Superior temporal gyrus (tissue), 1 donor: ENCODE data around the gene ARFGEF3.
"Not testable (repeated sequence)": the region's sequence is repeated elsewhere in the genome, so short reads cannot be mapped to it uniquely, and the experiment has no call there.

ENCODE experiments used
- DNase-seq: peaks from one replicate; pipeline ENCODE4 v3.0.0-alpha.2; 2016; ENCODE audit errors: extremely low spot score

Gene ARFGEF3

DNA sequence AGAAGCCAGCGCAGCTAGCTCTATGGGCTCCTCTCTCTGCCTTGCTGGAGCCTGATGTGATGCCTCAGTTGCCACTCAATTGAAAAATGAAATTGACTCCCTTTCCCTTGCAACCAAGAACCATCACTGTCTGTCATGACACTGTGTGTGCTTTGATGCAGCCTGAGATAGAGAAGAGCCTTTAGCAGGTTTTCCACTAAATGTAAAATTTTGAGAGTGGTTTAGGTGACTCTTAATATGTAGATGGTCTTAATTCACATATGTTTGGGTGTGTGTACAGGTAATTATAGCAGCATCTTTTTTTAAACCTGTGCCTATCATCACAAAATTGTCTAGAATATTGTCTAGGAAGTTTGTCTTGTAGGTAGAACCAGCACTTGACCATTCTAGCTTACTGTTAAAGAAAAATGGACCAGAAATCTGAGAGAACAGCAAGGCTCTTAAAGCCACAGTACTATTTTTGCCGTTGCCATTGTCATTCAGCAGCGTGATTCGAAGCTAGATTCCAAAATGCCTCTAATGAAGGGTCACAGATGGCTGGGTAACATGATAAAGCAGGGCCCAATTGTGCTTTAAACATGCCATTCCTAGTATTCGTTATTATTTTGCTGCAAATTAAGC lies 1.3 kb downstream of the ARFGEF3 start:
- DNase-seq: peak; percentile 71

DNA sequence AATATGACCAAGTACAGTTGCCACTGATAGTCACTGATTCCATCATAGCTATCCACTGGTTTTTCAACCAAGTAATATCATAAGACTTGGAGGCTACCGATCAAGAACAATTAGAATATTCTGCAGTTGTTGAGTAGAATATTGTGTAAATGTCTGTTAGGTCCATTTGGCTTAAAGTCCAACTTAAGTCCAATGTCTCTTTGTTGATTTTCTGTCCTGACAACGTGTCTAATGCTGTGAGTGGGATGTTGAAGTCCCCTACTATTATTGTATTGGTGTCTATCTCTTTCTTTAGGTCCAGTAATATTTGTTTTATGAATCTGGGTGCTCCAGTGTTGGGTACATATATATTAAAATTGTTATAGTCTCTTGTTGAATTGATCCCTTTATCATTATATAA lies 13.9 kb downstream of the ARFGEF3 start:
- no peak for DNase-seq

DNA sequence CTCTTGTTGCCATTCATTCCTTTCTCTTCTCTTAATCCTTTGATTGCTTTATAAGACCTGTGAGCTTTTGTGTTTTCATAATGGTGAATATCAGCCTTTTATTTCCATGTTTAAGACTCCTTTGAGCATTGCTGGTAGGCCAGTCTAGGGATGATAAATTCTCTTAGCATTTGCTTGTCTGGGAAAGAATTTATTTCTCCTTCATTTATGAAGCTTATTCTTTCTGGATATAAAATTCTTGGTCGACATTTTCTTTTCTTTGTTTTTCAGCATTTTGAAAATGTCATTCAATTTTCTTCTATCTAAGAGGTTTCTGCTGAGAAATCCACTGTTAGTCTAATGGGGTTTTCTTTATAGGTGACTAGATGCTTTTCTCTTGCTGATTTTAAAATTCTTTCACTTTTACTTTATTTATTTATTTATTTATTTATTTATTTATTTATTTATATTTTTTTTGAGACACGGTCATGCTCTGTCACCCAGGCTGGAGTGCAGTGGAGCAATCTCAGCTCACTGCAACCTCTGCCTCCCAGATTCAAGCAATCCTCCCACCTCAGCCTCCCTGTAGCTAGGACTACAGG lies 15.0 kb downstream of the ARFGEF3 start:
- no peak for DNase-seq

DNA sequence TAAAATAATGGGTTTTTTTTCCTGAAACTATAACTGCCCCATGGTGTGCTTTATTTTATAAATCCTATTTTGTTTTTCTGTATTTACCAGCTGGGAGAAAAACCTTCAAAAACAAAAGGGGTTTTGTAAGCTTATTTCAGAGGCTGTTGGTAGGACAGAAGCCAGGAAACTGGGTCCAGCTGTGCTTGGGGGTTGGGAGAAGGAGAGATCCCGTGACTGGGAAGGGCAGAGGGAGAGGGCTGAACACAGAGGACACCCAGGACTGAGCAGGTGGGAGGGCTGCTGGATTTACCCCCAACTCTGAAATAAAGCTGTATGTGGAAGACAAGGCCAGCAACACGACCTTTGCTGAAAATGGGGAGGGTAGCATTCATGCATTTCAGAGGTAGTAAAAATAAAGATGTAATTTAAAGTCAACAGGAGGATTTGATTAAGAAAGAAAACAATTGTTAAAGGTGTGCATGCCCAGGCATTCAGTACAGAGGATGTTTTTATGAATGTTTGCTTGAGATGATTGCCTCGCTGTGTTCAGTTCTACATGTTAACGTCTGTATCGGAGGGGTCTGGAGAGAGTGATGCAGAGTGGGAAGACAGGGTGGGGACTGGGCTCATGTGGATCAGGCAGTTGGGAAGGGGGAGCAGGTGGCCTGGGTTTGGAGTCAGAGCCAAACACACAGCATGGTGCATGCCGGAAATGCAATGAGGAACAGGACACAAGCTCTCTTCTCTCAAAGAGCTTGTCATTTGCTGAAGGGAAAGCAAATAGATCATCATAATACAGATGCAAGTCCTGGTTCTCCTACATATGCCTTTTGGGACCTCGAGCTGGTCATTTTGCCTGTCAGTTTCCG lies 21.4 kb downstream of the ARFGEF3 start:
- peak; percentile 97 for DNase-seq

DNA sequence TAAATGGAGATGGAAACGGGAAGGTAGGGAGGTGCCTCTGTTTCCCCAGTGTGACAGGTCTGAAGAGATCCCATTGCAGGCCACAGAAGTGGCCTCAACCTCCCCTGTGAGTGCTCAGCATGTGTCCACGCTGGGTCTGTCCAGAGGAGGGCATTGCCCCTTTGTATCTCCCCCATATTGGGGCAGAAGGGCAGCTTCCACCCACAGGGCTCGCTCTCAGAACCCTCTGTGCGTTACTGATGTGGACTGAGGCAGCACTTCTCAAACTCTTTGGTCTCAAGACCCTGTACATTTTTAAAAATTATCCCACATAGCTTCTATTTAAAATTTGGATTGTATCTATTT lies 22.0 kb downstream of the ARFGEF3 start:
- DNase-seq: no peak

DNA sequence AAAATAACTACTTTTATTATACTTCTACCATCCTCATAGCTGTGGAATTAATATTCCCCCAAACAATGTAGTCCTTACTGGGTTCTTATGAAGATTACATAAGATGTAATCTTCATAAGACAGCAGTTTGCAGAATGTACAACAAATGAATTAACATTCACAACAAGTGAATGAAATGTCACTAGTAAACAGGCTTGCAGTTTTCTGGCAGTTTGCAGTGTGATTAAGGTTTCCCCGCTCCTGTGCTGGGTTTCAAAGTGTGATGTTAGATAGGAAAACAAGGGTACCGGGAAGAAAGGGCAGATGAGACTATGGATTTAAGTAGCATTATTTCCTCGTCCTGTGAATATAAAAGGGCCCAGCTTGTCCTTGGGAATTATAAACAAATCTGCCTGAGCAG lies 22.5 kb downstream of the ARFGEF3 start:
- peak; percentile 71 for DNase-seq

DNA sequence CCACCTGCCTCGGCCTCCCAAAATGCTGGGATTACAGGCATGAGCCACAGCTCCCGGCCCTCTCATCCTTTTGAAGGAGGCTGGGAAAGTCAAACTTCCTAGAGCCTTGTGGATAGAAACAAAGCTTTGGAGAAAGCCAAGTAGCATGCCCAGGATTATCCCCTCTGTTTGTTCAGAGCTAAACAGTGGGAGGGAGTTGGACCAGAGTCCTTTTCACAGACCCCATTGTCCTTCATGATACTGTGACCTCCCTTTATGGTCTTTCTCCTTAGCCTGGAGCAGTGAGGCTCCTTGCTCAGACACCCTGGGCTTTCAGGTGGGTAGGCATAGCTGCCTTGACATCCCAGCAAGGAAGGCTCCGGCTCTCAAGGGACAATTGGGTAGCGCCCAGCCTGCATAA lies 25.4 kb downstream of the ARFGEF3 start:
- no peak for DNase-seq

DNA sequence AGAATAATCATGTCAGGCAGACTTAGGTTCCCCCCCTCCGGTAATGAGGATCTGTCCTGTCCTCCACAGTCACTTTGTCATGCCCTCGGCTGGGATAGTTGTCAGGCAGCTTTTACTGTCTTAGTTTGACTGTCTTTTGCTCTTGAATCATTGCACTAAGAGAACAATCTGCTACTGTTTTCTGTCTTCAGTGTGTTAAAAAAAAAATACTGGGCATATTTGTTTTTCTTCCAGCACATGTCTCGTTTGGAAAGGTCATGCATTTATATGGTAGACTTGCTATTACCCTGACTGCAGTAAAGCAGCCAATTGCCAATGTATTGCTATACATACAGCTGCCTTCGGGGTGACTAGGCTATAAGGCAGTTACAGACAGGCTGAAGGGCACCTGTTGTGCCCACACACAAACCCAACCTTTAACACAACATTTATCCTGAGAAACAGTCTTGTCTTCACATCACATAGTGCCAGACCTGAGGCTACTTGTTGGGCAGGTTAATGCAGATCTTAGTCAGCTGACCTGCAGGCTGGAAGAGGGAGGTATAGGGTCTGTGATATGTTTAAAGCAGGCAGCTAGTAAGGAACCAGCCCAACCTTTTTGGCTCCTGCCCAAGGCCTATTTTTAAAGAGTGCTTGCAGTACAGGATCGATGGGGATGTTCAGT lies 26.7 kb downstream of the ARFGEF3 start:
- DNase-seq: peak; percentile 76

DNA sequence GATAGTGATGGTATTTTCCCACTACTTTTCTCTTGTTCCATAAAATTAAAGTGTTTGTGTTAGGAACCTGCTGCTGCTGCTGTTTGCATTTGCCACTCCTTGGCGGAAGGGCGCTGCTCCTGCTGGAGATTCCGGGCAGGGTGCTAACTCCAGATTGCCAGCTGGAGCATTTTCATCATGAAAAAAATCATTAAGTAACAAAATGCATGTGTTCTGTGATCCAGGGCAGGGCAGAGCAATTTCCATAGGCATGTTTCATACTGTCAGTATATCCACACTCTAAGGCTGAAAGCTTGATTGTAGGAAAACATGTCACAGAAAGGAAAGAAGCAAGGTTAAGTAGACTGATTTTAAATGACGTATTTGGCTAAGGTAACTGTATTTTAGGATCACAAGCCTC lies 32.5 kb downstream of the ARFGEF3 start:
- DNase-seq: no peak

DNA sequence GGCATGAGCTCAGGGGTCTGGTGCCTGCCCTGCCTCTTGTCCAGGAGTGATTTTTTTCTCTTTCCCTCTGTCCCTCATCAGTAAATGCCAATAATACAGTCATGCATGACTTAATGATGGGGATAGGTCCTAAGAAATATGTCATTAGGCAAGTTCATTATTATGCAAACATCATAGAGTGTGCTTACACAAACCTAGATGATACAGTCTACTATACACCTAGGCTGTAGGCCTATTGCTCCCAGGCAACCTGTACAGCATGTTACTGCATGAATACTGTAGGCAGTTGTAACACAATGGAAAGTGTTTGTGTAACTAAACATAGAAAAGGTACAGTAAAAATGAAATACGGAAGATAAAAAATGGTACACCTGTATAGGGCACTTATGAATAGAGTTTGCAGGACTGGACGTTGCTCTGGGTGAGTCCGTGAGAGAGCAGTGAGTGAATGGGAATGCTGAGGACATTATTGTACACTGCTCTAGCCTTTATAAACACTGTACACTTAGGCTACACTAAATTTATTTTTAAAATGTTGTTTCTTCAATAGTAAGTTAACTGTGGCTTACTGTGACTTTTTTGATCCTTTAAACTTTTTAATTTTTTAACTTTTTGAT lies 34.5 kb downstream of the ARFGEF3 start:
- DNase-seq: no peak

DNA sequence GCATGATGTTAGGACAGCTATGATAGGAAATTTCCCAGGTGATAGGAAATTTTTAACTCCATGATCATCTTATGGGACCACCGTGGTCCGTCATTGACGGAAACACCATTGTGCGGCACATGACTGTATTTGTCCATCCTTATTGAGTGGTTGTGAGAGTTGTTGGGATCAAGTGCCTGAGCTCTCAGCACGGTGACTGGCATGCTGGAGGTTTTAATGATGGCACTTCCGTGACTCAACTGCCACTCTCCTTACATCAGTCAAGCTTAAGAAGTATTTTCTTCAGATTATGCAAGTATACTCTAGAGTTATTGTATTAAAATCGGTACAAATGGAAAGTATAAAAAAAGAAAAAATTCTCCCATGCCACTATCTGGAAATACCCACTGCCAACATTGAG lies 35.8 kb downstream of the ARFGEF3 start:
- DNase-seq: no peak

DNA sequence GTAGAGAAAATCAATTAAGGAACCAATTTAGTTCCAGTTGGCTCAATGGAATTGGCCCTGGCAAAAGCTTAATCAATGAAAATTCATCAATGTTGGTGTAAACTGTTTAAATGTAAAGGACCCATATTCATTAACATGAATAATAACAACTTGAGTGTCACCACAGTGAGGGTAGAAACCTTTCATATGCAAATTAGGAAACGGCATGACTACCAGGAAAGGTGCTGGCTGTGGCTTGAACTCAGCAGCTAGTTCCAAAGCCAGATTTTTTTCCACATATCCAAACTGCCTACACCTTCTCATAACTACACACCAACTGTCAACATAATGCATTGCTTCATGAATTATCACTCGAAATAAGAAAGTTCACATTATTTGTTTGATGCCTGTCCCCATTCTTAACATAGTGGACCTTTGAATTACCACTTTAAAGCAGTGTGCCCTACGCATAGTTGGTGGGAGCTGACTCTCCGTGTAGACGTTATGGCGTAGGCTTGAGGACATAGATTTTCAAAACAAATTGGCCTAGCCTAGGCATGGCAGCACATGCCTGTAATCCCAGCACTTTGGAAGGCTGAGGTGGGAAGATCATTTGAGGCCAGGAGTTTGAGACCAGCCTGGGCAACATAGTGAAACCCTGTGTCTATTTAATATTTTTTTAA lies 36.8 kb downstream of the ARFGEF3 start:
- no peak for DNase-seq

DNA sequence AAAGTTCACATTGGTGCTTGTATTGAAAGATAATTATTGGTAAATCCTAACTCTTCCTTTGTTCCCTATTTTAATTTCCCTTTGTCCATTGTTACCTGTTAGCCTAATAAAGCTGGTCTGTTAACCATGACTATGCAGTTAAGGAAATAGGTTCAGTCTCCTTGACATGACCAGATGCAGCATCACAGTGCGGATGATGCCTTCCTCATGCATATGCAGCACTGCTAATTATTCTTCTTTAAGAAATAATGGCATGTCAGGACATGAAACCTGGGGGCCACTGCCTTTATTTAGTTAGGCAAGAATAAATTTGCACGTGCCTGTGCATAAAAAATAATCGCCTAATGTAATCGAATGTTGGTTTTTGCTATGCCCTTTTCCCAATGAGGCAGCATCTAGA lies 40.1 kb downstream of the ARFGEF3 start:
- DNase-seq: no peak

DNA sequence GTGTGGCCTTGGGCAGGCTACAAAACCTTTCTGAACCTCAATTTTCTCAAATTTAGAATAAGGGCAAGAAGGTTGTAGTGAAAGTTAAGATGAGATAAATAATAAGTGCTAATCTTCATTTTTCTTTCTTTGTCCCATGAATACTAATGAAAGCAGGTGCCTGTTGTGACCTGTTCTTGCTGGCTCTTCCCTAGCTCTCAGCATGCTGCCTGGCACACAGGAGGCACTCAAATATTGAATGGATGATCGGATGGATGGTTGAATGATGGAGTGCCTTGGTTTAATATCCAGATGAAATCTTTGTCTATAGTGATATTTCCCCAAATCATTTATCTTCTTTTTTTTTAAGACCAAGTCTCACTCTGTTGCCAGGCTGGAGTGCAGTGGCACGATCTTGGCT lies 41.6 kb downstream of the ARFGEF3 start:
- no peak for DNase-seq

DNA sequence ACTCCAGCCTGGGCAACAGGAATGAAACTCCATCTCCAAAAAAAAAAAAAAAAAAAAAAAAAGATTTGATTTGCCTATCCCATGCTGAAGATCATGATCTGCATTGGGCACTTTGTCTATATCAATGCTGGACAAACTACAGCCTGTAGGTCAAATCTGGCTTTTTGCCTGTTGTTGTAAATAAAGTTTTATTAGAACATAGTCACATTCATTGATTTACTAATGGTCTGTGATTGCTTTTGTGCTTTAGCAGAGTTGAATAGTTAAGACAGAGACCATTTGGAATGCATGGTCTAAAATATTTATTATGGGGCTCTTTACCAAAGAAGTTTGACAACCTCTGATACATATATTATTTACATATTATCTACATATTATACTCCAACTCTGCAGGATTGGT lies 42.6 kb downstream of the ARFGEF3 start:
- DNase-seq: no peak

DNA sequence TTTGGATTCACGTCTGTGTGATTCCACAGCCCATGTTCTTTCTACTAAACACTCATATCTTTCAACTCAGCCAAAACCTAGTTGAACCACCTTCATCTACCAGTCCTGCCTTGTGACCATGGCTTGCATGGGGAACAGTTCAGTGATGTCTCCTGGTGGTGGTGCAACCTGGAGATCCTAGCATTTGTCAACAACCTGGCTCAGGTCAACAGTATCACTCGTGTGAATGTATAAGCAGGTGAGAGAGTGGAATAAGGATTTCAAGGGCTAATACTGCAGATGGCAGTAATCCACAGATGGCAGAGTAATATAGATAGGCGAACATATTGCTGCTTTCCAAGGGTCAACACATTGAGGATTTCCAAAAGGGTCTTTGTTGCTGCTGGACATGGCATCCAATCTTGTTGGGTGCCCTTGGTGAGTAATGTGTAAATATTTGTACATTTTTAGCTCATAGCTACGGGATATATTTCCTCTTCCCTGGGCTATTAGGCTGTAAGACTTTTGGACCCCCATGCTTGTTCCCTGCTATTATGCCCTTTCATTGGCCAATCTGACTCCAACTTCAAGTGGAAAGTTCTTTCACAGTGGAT lies 43.1 kb downstream of the ARFGEF3 start:
- no peak for DNase-seq

DNA sequence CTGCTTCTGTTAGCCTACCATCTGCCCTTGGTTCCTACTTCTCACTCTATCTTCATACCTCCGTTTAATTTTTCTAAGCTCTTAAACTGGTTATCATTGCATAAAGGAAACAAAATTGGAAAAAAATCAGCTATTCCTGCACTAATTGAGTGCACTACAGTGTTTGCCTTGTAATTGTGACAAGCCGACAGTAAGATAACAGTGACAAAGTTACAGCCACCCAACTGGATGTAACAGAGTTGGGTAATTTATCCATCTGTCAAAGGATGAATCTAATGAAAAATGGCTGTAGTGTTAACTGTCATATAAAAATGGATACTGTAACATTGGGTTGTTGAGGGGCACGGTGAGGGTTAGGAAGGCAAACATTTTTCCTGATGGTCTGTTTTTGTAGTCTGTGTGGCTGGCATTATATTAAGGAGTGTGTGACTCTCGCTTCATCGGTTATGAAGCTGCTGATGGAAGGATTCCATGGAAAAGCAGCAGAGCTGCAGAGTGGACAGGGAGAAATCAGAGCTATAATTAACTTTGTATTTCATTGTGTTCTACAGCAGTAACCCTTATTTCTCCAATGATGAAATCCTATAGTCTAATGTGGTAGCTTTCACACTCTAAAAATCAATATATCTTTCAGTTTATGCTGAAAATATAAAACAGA lies 43.8 kb downstream of the ARFGEF3 start:
- peak; percentile 70 for DNase-seq

DNA sequence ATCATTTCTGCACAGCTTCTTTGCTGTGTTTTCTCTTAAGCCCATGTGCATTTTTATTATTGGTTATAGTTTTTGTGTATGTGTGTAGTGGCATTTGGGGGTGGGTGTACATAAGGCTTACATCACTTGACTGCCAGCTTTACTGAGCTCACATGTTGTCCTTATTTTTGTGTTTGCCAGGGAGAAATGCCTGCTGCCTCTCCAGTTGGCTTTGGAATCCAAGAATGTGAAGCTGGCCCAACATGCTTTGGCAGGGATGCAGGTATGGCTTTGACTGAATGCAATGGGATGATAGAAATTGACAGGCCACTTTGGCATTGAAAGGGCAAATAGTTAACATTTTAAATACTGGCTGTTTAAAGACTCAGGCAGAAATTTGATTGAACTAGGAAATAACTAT lies 45.1 kb downstream of the ARFGEF3 start:
- DNase-seq: no peak

DNA sequence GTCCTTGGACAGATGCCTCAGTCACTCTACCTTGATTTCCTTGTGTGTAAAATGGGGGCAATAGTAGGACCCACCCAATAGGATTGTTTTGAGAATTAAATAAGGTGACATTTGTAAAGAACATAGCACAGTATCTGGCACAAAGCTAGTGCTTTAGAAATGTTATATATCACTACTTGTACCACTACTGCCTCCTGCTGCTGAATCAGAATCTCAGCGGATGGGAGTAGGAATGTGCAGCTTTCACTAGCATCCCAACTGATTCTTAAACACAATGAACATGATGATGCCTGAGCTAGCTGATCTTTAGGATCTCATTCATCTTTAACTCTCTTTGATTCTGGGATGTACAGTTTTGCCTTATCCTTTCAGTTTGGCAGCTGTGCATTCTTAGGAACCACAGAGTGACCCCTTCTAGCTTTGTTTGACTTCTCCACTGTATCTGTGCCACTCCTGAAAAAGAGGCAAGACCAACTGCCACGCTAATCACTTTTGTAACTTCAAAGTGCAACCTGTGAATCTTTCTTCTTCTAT lies 49.4 kb downstream of the ARFGEF3 start:
- DNase-seq: peak; percentile 79

DNA sequence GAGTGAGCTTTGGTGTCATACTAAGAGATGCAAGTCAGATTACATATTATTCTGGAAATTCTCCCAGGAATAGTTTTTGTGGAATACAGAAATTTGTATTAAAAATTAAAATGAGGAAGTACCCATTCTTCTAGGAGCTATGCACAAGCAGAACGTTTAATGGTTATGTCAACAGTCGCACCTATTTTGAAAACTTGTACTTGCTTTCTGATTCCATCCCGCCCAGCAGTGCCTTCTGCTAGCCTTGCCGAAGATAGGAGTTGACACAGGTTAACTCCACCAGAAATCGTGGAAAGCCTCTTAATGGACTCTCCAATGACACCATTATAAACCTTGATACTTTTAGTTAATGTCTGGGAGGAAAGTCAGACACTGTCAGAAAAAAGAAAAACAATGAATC lies 49.9 kb downstream of the ARFGEF3 start:
- no peak for DNase-seq

DNA sequence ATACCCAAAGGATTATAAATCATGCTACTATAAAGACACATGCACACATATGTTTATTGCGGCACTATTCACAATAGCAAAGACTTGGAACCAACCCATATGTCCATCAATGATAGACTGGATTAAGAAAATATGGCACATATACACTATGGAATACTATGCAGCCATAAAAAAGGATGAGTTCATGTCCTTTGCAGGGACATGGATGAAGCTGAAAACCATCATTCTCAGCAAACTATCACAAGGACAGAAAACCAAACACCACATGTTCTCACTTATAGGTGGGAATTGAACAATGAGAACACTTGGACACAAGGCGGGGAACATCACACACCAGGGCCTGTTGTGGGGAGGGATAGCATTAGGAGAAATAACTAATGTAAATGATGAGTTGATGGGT lies 50.8 kb downstream of the ARFGEF3 start:
- not testable (repeated sequence) for DNase-seq
